H1 (cell line): Measurements from ENCODE around the gene GADD45B. TPM values are rescaled to one million over a fixed set of nuclear protein-coding genes. Genes with fewer than 3 reads are reported as not detected.

ENCODE experiments used
- CTCF ChIA-PET: fragments of 300-600 bp; sonication (Branson Sonifier 250); formaldehyde crosslinking; loops from one replicate; lab custom pipeline; 2021; ENCODE audit not compliant: partially characterized antibody; lab: Charles Lee
- POLR2A ChIA-PET: fragments of 300-600 bp; sonication (Branson Sonifier 250); formaldehyde crosslinking; loops from one replicate; lab custom pipeline; 2021; ENCODE audit warnings: inconsistent platforms; ENCODE audit not compliant: partially characterized antibody; lab: Charles Lee
- DNase-seq, 2 experiments: peaks; one replicate each; pipeline versions ENCODE4 v3.0.0 to v3.0.0-alpha.2; 2010 to 2022; ENCODE audit warnings: low spot score in 2 of 2, low read depth in 1 of 2, mixed read lengths in 1 of 2
- FAIRE-seq: peaks from 2 replicates; lab custom pipeline; 2011; peaks lifted over from hg19 to GRCh38; lab: Jason Lieb, UNC
- H2AFZ ChIP-seq: 2 replicates; pipeline ENCODE4 v1.8.1; 2012; ENCODE audit warnings: low read length, inconsistent platforms
- H2AK5ac ChIP-seq: 2 replicates; pipeline ENCODE4 v1.6.1; 2013; ENCODE audit warnings: low read depth, low read length
- H2BK120ac ChIP-seq: replicated peaks from 2 replicates; pipeline ENCODE3; 2013; ENCODE audit warnings: low read depth, low read length, inconsistent platforms
- H2BK12ac ChIP-seq: 2 replicates; pipeline ENCODE4 v1.6.1; 2013; ENCODE audit warnings: low read depth, low read length
- H2BK15ac ChIP-seq: 2 replicates; pipeline ENCODE4 v1.6.1; 2013; ENCODE audit warnings: low read length
- H2BK20ac ChIP-seq: 2 replicates; pipeline ENCODE4 v1.6.1; 2013; ENCODE audit warnings: low read length
- H2BK5ac ChIP-seq: 2 replicates; pipeline ENCODE4 v1.6.1; 2013; ENCODE audit warnings: low read depth, low read length
- H3K14ac ChIP-seq: 2 replicates; pipeline ENCODE4 v1.6.1; 2013; ENCODE audit warnings: inconsistent platforms; ENCODE audit not compliant: insufficient read length
- H3K18ac ChIP-seq: 2 replicates; pipeline ENCODE4 v1.6.1; 2013; ENCODE audit warnings: low read length; ENCODE audit errors: extremely low read depth
- H3K23ac ChIP-seq: 2 replicates; pipeline ENCODE4 v1.6.1; 2013; ENCODE audit warnings: inconsistent platforms; ENCODE audit not compliant: insufficient read length
- H3K23me2 ChIP-seq: 2 replicates; pipeline ENCODE4 v1.6.1; 2013; ENCODE audit warnings: low read depth, low read length
- H3K27ac ChIP-seq: 2 replicates; pipeline ENCODE4 v1.6.1; 2011; ENCODE audit warnings: low read depth, low read length, inconsistent platforms
- H3K27me3 ChIP-seq, 4 experiments: replicated peaks in 1 of 4; 1 replicate in 1 of 4; 2 replicates in 3 of 4; pipeline versions ENCODE4 v1.6.1 to v1.8.1; 2011 to 2013; ENCODE audit warnings: low read length in 3 of 4, mild to moderate bottlenecking in 3 of 4, inconsistent platforms in 2 of 4, mixed read lengths in 2 of 4, moderate library complexity in 1 of 4; ENCODE audit not compliant: control insufficient read depth in 3 of 4, insufficient read depth in 3 of 4; ENCODE audit errors: extremely low read depth in 1 of 4
- H3K36me3 ChIP-seq, 4 experiments: 2 replicates each; pipeline versions ENCODE4 v1.6.1 to v1.8.1; 2011 to 2013; ENCODE audit warnings: mild to moderate bottlenecking in 4 of 4, low read length in 3 of 4, moderate library complexity in 2 of 4, control low read depth in 1 of 4, inconsistent platforms in 1 of 4; ENCODE audit not compliant: insufficient read depth in 4 of 4, control insufficient read depth in 2 of 4
- H3K4ac ChIP-seq: replicated peaks from 2 replicates; pipeline ENCODE3; 2013; ENCODE audit warnings: low read length, low read depth, mixed read lengths, inconsistent platforms; ENCODE audit not compliant: insufficient read length
- H3K4me1 ChIP-seq, 4 experiments: replicated peaks in 1 of 4; 1 replicate in 1 of 4; 2 replicates in 3 of 4; pipeline versions ENCODE4 v1.6.1 to v1.8.1; 2011 to 2013; ENCODE audit warnings: low read length in 3 of 4, inconsistent platforms in 2 of 4, mixed read lengths in 1 of 4; ENCODE audit not compliant: insufficient read depth in 4 of 4, control insufficient read depth in 3 of 4
- H3K4me2 ChIP-seq, 2 experiments: 2 replicates each; pipeline versions ENCODE4 v1.6.1 to v1.8.1; 2011 to 2013; ENCODE audit warnings: low read depth in 2 of 2, low read length in 2 of 2, control low read depth in 1 of 2, inconsistent platforms in 1 of 2, mild to moderate bottlenecking in 1 of 2; ENCODE audit not compliant: insufficient read depth in 1 of 2
- H3K4me3 ChIP-seq, 4 experiments: fragments of 200-600, 300-600 bp in 1 of 4; sonication (generic), shearing (Covaris generic), sonication (Bioruptor Twin) in 1 of 4; 2 replicates each; pipeline versions ENCODE4 v1.5.1 to v1.8.1; 2011 to 2016; ENCODE audit warnings: low read length in 4 of 4, low read depth in 3 of 4, control low read depth in 2 of 4, inconsistent platforms in 2 of 4, mild to moderate bottlenecking in 2 of 4, mixed read lengths in 1 of 4, moderate library complexity in 1 of 4; ENCODE audit not compliant: insufficient read depth in 2 of 4; ENCODE audit errors: extremely low read depth in 1 of 4
- H3K56ac ChIP-seq: replicated peaks from 2 replicates; pipeline ENCODE3; 2013; ENCODE audit warnings: low read depth, mild to moderate bottlenecking, mixed read lengths, low read length, inconsistent platforms; ENCODE audit not compliant: insufficient read length
- H3K79me1 ChIP-seq: 2 replicates; pipeline ENCODE4 v1.6.1; 2013; ENCODE audit warnings: low read depth, low read length, control low read depth
- H3K79me2 ChIP-seq, 2 experiments: 2 replicates each; pipeline versions ENCODE4 v1.6.1 to v1.8.1; 2012 to 2013; ENCODE audit warnings: low read length in 2 of 2, mild to moderate bottlenecking in 2 of 2, inconsistent platforms in 1 of 2; ENCODE audit not compliant: insufficient read depth in 2 of 2, control insufficient read depth in 1 of 2
- H3K9ac ChIP-seq, 4 experiments: replicated peaks in 1 of 4; 1 replicate in 1 of 4; 2 replicates in 3 of 4; pipeline versions ENCODE4 v1.6.1 to v1.8.1; 2011 to 2013; ENCODE audit warnings: low read depth in 3 of 4, low read length in 3 of 4, control low read depth in 2 of 4, mild to moderate bottlenecking in 2 of 4, moderate library complexity in 2 of 4, inconsistent platforms in 1 of 4; ENCODE audit errors: extremely low read depth in 1 of 4
- H3K9me3 ChIP-seq, 2 experiments: 2 replicates each; pipeline versions ENCODE4 v1.6.1 to v1.8.1; 2012 to 2013; ENCODE audit warnings: mild to moderate bottlenecking in 2 of 2, moderate library complexity in 2 of 2, control low read depth in 1 of 2, inconsistent platforms in 1 of 2, low read depth in 1 of 2, low read length in 1 of 2, mixed read lengths in 1 of 2; ENCODE audit not compliant: insufficient read depth in 2 of 2
- H4K20me1 ChIP-seq, 2 experiments: replicated peaks in 1 of 2; 2 replicates each; pipeline versions ENCODE3 to v1.8.1; 2011 to 2013; ENCODE audit warnings: inconsistent platforms in 2 of 2, low read length in 2 of 2, mild to moderate bottlenecking in 1 of 2; ENCODE audit not compliant: insufficient read depth in 2 of 2, control insufficient read depth in 1 of 2
- H4K5ac ChIP-seq: 2 replicates; pipeline ENCODE4 v1.6.1; 2013; ENCODE audit warnings: low read length, low read depth, mixed read lengths, inconsistent platforms; ENCODE audit not compliant: insufficient read length
- H4K8ac ChIP-seq: 2 replicates; pipeline ENCODE4 v1.8.0; 2013; ENCODE audit warnings: mild to moderate bottlenecking, moderate library complexity, low read length, inconsistent platforms; ENCODE audit not compliant: insufficient read depth; ENCODE audit errors: extremely low read depth
- H4K91ac ChIP-seq: replicated peaks from 2 replicates; pipeline ENCODE3; 2013; ENCODE audit warnings: low read length, mixed read lengths, inconsistent platforms; ENCODE audit not compliant: insufficient read length
- POLR2A ChIP-seq, 2 experiments: IDR thresholded peaks; 1 replicate in 1 of 2; 2 replicates in 1 of 2; pipeline ENCODE4 v1.6.1; 2011; ENCODE audit warnings: low read depth in 2 of 2, low read length in 2 of 2, mild to moderate bottlenecking in 2 of 2; ENCODE audit errors: control extremely low read depth in 1 of 2
- POLR2AphosphoS5 ChIP-seq: IDR thresholded peaks from 2 replicates; pipeline ENCODE4 v1.6.1; 2011; ENCODE audit warnings: low read depth, low read length
- SIX5 ChIP-seq: IDR thresholded peaks from 2 replicates; pipeline ENCODE4 v1.6.1; 2011; ENCODE audit warnings: mild to moderate bottlenecking, low read depth, low read length
- TAF1 ChIP-seq: IDR thresholded peaks from 2 replicates; pipeline ENCODE4 v1.6.1; 2011; ENCODE audit warnings: mild to moderate bottlenecking, low read depth, low read length
- TAF7 ChIP-seq: optimal IDR thresholded peaks from 2 replicates; pipeline ENCODE3; 2011; ENCODE audit warnings: low read depth, mild to moderate bottlenecking, inconsistent platforms, low read length, moderate library complexity, borderline replicate concordance
- ZNF274 ChIP-seq: IDR thresholded peaks from 2 replicates; pipeline ENCODE4 v1.7.0; 2012; ENCODE audit warnings: low read length, borderline replicate concordance; ENCODE audit errors: extremely low read depth
- WGBS, 2 experiments: shearing (Covaris generic) in 1 of 2; methylation state at CpG; one replicate each; pipeline versions ENCODE4 v1.1.6 to v1.1.7; 2013 to 2015; ENCODE audit warnings: low lambda C conversion rate in 2 of 2, mixed read lengths in 2 of 2, inconsistent platforms in 1 of 2, low coverage in 1 of 2, missing lambda C conversion rate in 1 of 2; ENCODE audit not compliant: insufficient replicate concordance in 2 of 2, insufficient coverage in 1 of 2, insufficient read length in 1 of 2; ENCODE audit errors: extremely low coverage in 1 of 2, missing lambda C conversion rate in 1 of 2; 5-methylcytosine and 5-hydroxymethylcytosine counted together
- polyA plus RNA-seq, 7 experiments: library from polyadenylated mRNA; depleted of rRNA in 3 of 7; stranded (reverse) in 5 of 7; unstranded in 2 of 7; fragments of >200 nt in 5 of 7; fragments of 200-250 nt in 2 of 7; gene quantifications; 1 replicate in 5 of 7; 2 replicates in 1 of 7; 4 replicates in 1 of 7; pipeline versions ENCODE4 v1.2.1 to v1.2.3, GENCODE V29; 2011 to 2013; ENCODE audit warnings: missing spikeins in 2 of 7, mixed read lengths in 2 of 7
- total RNA-seq: library from RNA; stranded (reverse); fragmentation: NEBNext Ultra II Directional; extraction: Animal tissue kit (Norgen Biotek cat#: 25700); gene quantifications from 2 replicates; pipeline ENCODE4 v1.2.1, GENCODE V29; 2021

The GADD45B gene
- total and polyA plus RNA-seq, 2 of the 8 experiments (the other 6 are each of a cell fraction or from before 2014, with no cell fraction given): 7.4 to 11.4 TPM

DNA sequence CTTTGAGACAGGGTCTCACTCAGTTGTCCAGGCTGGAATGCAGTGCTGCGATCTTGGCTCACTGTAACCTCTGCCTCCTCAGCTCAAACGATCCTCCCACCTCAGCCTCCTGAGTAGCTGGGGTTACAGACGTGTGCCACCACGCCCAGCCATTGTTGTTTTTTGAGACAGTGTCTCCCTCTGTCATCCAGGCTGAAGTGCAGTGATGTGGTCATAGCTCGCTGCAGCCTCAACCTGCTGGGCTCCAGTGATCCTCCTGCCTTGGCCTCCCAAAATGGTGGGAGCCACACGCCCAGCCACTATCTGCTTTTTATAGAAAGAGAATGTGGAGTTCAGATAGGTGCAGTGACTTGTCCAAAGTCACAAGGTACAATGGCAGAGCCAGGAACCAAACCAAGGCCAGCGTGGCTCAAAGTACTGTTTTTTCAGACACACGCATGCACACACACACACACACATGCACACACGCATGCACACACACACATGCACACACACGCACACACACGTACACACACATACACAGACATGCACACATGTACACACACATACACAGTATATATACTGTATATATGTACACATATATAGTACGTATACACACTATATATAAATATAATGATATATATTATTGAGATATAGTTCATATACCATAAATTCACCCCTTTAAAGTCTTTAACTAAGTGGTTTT, 6.6 kb downstream of the GADD45B start:
- no peak overlapping the region for H2BK5ac ChIP-seq
- POLR2A ChIA-PET: interaction anchor here (1.0 kb wide), 1 partner anchor 58 kb away, joined by 3 read pairs; no protein-coding TSS in a partner anchor
- WGBS, 2 experiments: 74% methylated on average over 12 of the region's 12 CpGs; no CpG with 5 or more reads in 1 of the 2 experiments
- H2BK15ac ChIP-seq: no peak overlapping the region
- no peak overlapping the region for H3K23ac ChIP-seq
- no peak overlapping the region for H3K4me2 ChIP-seq
- no peak overlapping the region for H2BK120ac ChIP-seq
- no peak overlapping the region for H2BK20ac ChIP-seq
- H3K27ac ChIP-seq: no peak overlapping the region
- DNase-seq (no peak), FAIRE-seq (no peak)
- H3K79me1 ChIP-seq: no peaks in the 10 kb centered on the region
- peaks cover 4 to 23% (median 21%) of the 10 kb centered on the region in 4 experiments for H3K27me3 ChIP-seq
- CTCF ChIA-PET: interaction anchor here (0.5 to 8.0 kb wide), 4 partner anchors 9 to 128 kb away, joined by 3 to 96 read pairs (median 7); no protein-coding TSS in a partner anchor
- H3K9me3 ChIP-seq: peaks cover 0 to 8% of the 10 kb centered on the region in 2 experiments; a peak in 2 of 4 replicates
- H3K36me3 ChIP-seq: peaks cover 0 to 5% (median 0%) of the 10 kb centered on the region in 4 experiments; a peak in 1 of 8 replicates
- H3K23me2 ChIP-seq: peaks cover 10% of the 10 kb centered on the region; the same call in 1 of the 2 replicates
- H3K18ac ChIP-seq: no peak overlapping the region
- H2BK12ac ChIP-seq: no peak overlapping the region
- no peak overlapping the region for H3K56ac ChIP-seq
- H3K79me2 ChIP-seq: 0 out of 4 replicates have a peak, but pooled peaks cover 0 to 3% of the 10 kb centered on the region in 2 experiments
- H3K4ac ChIP-seq: no peak overlapping the region
- H2AFZ ChIP-seq: no peak overlapping the region
- no peak overlapping the region for H3K9ac ChIP-seq
- peaks cover 0 to 5% (median 4%) of the 10 kb centered on the region in 4 experiments; a peak in 6 of 7 replicates for H3K4me1 ChIP-seq
- H2AK5ac ChIP-seq: no peak overlapping the region
- no peak overlapping the region for H4K91ac ChIP-seq
- H4K20me1 ChIP-seq: peaks cover 3 to 4% of the 10 kb centered on the region in 2 experiments
- H4K5ac ChIP-seq: no peak overlapping the region
- no peak overlapping the region for H3K4me3 ChIP-seq
- no peak overlapping the region for H3K14ac ChIP-seq
- no peak overlapping the region for H4K8ac ChIP-seq
- TF ChIP-seq SIX5: no peak
- no peak for TF ChIP-seq POLR2A (IDR thresholded peaks at IDR 0.05; ENCODE audit: control extremely low read depth in 1 of 2, low read depth in 2 of 2, low read length in 2 of 2)
- no peak for TF ChIP-seq ZNF274
- TF ChIP-seq TAF1: no peak
- TF ChIP-seq POLR2AphosphoS5: no peak
- no peak for TF ChIP-seq TAF7
